IMR-90 (cell line): ENCODE data around the gene MXRA8. TPM values are rescaled to one million over a fixed set of nuclear protein-coding genes. Genes with fewer than 3 reads are reported as not detected.

Experiments used
- ATAC-seq: fragments of 200-7000 bp; cut with Tn5 transposase; 2 replicates; pipeline ENCODE4 v1.9.1; 2020; ENCODE audit warnings: low read depth, mild to moderate bottlenecking, moderate library complexity
- BruUV-seq: library from RNA; stranded (reverse); fragments of 400-500 nt; replicated peaks from 2 replicates; lab custom pipeline; 2021; lab: Mats Ljungman, UMichigan
- CTCF ChIA-PET: fragments of 300-600 bp; formaldehyde crosslinking; extraction: SDS; loops from one replicate; lab custom pipeline; 2021; ENCODE audit warnings: antibody characterized with exemption; lab: Yijun Ruan, JAX
- POLR2A ChIA-PET: fragments of 300-600 bp; sonication (Branson Sonifier 250); formaldehyde crosslinking; loops from one replicate; lab custom pipeline; 2022; ENCODE audit warnings: antibody characterized with exemption; ENCODE audit not compliant: unreplicated experiment; lab: Charles Lee
- DNase-seq: peaks from one replicate; pipeline ENCODE4 v3.0.0; 2013
- H2AFZ ChIP-seq: replicated peaks from 2 replicates; pipeline ENCODE3; 2013; ENCODE audit warnings: low read length, mild to moderate bottlenecking; ENCODE audit not compliant: poor library complexity
- H2AK5ac ChIP-seq: 2 replicates; pipeline ENCODE4 v1.6.1; 2013; ENCODE audit warnings: low read depth, low read length, inconsistent platforms
- H2AK9ac ChIP-seq: replicated peaks from 2 replicates; pipeline ENCODE3; 2013; ENCODE audit warnings: mild to moderate bottlenecking, low read depth, low read length, moderate library complexity; ENCODE audit not compliant: poor library complexity
- H2BK120ac ChIP-seq: 2 replicates; pipeline ENCODE4 v1.6.1; 2013; ENCODE audit warnings: low read depth, low read length, inconsistent platforms
- H2BK15ac ChIP-seq: 3 replicates; pipeline ENCODE4 v1.6.1; 2013; ENCODE audit warnings: low read depth, low read length, inconsistent platforms
- H2BK20ac ChIP-seq: 2 replicates; pipeline ENCODE4 v1.6.1; 2013; ENCODE audit warnings: low read depth, mild to moderate bottlenecking, inconsistent platforms, low read length, moderate library complexity
- H2BK5ac ChIP-seq: 2 replicates; pipeline ENCODE4 v1.6.1; 2013; ENCODE audit warnings: mild to moderate bottlenecking, low read depth, low read length, inconsistent platforms; ENCODE audit not compliant: poor library complexity, severe bottlenecking
- H3K14ac ChIP-seq: replicated peaks from 2 replicates; pipeline ENCODE4 v1.6.1; 2013; ENCODE audit warnings: low read depth, low read length, inconsistent platforms
- H3K18ac ChIP-seq: 2 replicates; pipeline ENCODE4 v1.6.1; 2013; ENCODE audit warnings: low read depth, low read length, control low read depth
- H3K23ac ChIP-seq: 2 replicates; pipeline ENCODE4 v1.6.1; 2013; ENCODE audit warnings: low read depth, low read length, inconsistent platforms
- H3K27ac ChIP-seq: 2 replicates; pipeline ENCODE4 v1.5.1; 2013; ENCODE audit warnings: mild to moderate bottlenecking, control low read depth, low read length; ENCODE audit not compliant: insufficient read depth
- H3K27me3 ChIP-seq: 2 replicates; pipeline ENCODE4 v1.6.1; 2013; ENCODE audit warnings: low read length; ENCODE audit not compliant: control insufficient read depth, insufficient read depth
- H3K36me3 ChIP-seq: 2 replicates; pipeline ENCODE4 v1.6.1; 2013; ENCODE audit warnings: low read length, mixed read lengths; ENCODE audit not compliant: control insufficient read depth, insufficient read depth
- H3K4ac ChIP-seq: 2 replicates; pipeline ENCODE4 v1.6.1; 2013; ENCODE audit warnings: low read depth, low read length, inconsistent platforms
- H3K4me1 ChIP-seq: 2 replicates; pipeline ENCODE4 v1.6.1; 2013; ENCODE audit warnings: low read length, mixed read lengths; ENCODE audit not compliant: control insufficient read depth, insufficient read depth
- H3K4me2 ChIP-seq: 2 replicates; pipeline ENCODE4 v1.6.1; 2013; ENCODE audit warnings: low read depth, mild to moderate bottlenecking, control low read depth, low read length, moderate library complexity
- H3K4me3 ChIP-seq: 2 replicates; pipeline ENCODE4 v1.5.1; 2013; ENCODE audit warnings: low read depth, mild to moderate bottlenecking, control low read depth, low read length, moderate library complexity; ENCODE audit not compliant: insufficient read depth
- H3K56ac ChIP-seq: 2 replicates; pipeline ENCODE4 v1.6.1; 2013; ENCODE audit warnings: low read length, inconsistent platforms; ENCODE audit not compliant: insufficient read depth; ENCODE audit errors: extremely low read depth
- H3K79me1 ChIP-seq, 2 experiments: 2 replicates each; pipeline ENCODE4 v1.6.1; 2013; ENCODE audit warnings: low read length in 2 of 2, inconsistent platforms in 1 of 2, low read depth in 1 of 2
- H3K9ac ChIP-seq: 2 replicates; pipeline ENCODE4 v1.6.1; 2013; ENCODE audit warnings: low read depth, low read length, control low read depth
- H3K9me1 ChIP-seq: 2 replicates; pipeline ENCODE4 v1.6.1; 2013; ENCODE audit warnings: low read length, inconsistent platforms; ENCODE audit not compliant: insufficient read depth
- H3K9me3 ChIP-seq: 2 replicates; pipeline ENCODE4 v1.6.1; 2013; ENCODE audit warnings: low read length; ENCODE audit not compliant: control insufficient read depth, insufficient read depth
- H4K20me1 ChIP-seq: 2 replicates; pipeline ENCODE4 v1.6.1; 2013; ENCODE audit warnings: low read length, inconsistent platforms; ENCODE audit not compliant: insufficient read depth
- H4K5ac ChIP-seq: 2 replicates; pipeline ENCODE4 v1.6.1; 2013; ENCODE audit warnings: mild to moderate bottlenecking, low read depth, low read length, control low read depth
- H4K8ac ChIP-seq, 2 experiments: 2 replicates each; pipeline ENCODE4 v1.6.1; 2013; ENCODE audit warnings: low read depth in 2 of 2, low read length in 2 of 2, control low read depth in 1 of 2, inconsistent platforms in 1 of 2
- H4K91ac ChIP-seq: 2 replicates; pipeline ENCODE4 v1.6.1; 2013; ENCODE audit warnings: low read depth, low read length, inconsistent platforms; ENCODE audit not compliant: insufficient read depth
- BHLHE40 ChIP-seq: fragments of 150-350 bp; IDR thresholded peaks from 2 replicates; pipeline ENCODE4 v1.6.1; 2016; ENCODE audit warnings: mild to moderate bottlenecking, low read depth, low read length
- CEBPB ChIP-seq: IDR thresholded peaks from 2 replicates; pipeline ENCODE4 v1.6.1; 2012; ENCODE audit warnings: low read depth, low read length, improper control_type of control experiment
- FOS ChIP-seq: fragments of 150-350 bp; IDR thresholded peaks from 2 replicates; pipeline ENCODE4 v1.6.1; 2016; ENCODE audit warnings: low read depth, low read length
- MAFK ChIP-seq: IDR thresholded peaks from 2 replicates; pipeline ENCODE4 v1.6.1; 2012; ENCODE audit warnings: low read depth, low read length, improper control_type of control experiment
- MAZ ChIP-seq: IDR thresholded peaks from 2 replicates; pipeline ENCODE4 v1.6.1; 2012; ENCODE audit warnings: low read depth, mild to moderate bottlenecking, low read length, improper control_type of control experiment, moderate library complexity, borderline replicate concordance
- MXI1 ChIP-seq: IDR thresholded peaks from 2 replicates; pipeline ENCODE4 v1.6.1; 2012; ENCODE audit warnings: low read depth, mild to moderate bottlenecking, low read length, moderate library complexity, borderline replicate concordance
- NFE2L2 ChIP-seq: fragments of 150-350 bp; IDR thresholded peaks from 2 replicates; pipeline ENCODE4 v1.6.1; 2016; ENCODE audit warnings: low read depth, mild to moderate bottlenecking, low read length
- RAD21 ChIP-seq: IDR thresholded peaks from 2 replicates; pipeline ENCODE4 v1.6.1; 2012; ENCODE audit warnings: low read length, improper control_type of control experiment
- RCOR1 ChIP-seq: IDR thresholded peaks from 2 replicates; pipeline ENCODE4 v1.6.1; 2012; ENCODE audit warnings: mild to moderate bottlenecking, low read length, improper control_type of control experiment; ENCODE audit not compliant: insufficient replicate concordance
- USF2 ChIP-seq: fragments of 150-350 bp; IDR thresholded peaks from 2 replicates; pipeline ENCODE4 v1.6.1; 2017; ENCODE audit warnings: mild to moderate bottlenecking, antibody characterized with exemption, low read length, low read depth
- WGBS, 2 experiments: methylation state at CpG; one replicate each; pipeline versions ENCODE4 v1.1.5 to v1.1.7; 2013; ENCODE audit warnings: missing lambda C conversion rate in 2 of 2; ENCODE audit not compliant: insufficient read length in 1 of 2; ENCODE audit errors: extremely low coverage in 2 of 2; 5-methylcytosine and 5-hydroxymethylcytosine counted together
- dilution Hi-C: fragments of 300-500 bp; cut with HindIII; formaldehyde crosslinking; loops from one replicate; pipeline ENCODE4 v1.14.3; 2018; ENCODE audit warnings: low sequenced_read_pairs; ENCODE audit not compliant: unreplicated experiment
- in situ Hi-C: fragments of 300-500 bp; cut with MboI; formaldehyde crosslinking; loops from 3 replicates; pipeline ENCODE4 v1.14.3; 2019; ENCODE audit warnings: low sequenced_read_pairs, inconsistent platforms, mixed read lengths
- intact Hi-C: fragments of 100-400 bp; cut with micrococcal nuclease; formaldehyde crosslinking; loops from 2 replicates; pipeline ENCODE4 v1.10.0; 2022
- polyA plus RNA-seq, 3 experiments: library from polyadenylated mRNA; depleted of rRNA; stranded (reverse); fragments of >200 nt; gene quantifications; 2 replicates each; pipeline ENCODE4 v1.2.3, GENCODE V29; 2012; ENCODE audit warnings: low replicate concordance in 1 of 3
- total RNA-seq: library from RNA; depleted of rRNA; stranded (reverse); fragments of >200 nt; gene quantifications from 2 replicates; pipeline ENCODE4 v1.2.3, GENCODE V29; 2012

MXRA8 gene
- total and polyA plus RNA-seq, 2 of the 4 experiments (the other 2 are of a cell fraction) = 92.5 to 469 TPM

- dilution Hi-C loops (no loop called here), intact Hi-C loops (no loop called here), in situ Hi-C loops (no loop called here)
- peak overlapping the region; percentile 99 for H2BK120ac ChIP-seq
- peak; percentile 81 for TF ChIP-seq FOS
- TF ChIP-seq MAFK = no peak
- peak; percentile 92 for TF ChIP-seq MAZ
- peak; percentile 50 for TF ChIP-seq BHLHE40
- TF ChIP-seq RCOR1 = peak; percentile 85
- no peak for TF ChIP-seq MXI1
- peak; percentile 70 for TF ChIP-seq USF2
- no peak for TF ChIP-seq NFE2L2
- TF ChIP-seq RAD21 = no peak
- peak; percentile 51; the same call in 1 of the 2 replicates for TF ChIP-seq CEBPB
- peak overlapping the region; percentile 88 for H4K5ac ChIP-seq
- H3K56ac ChIP-seq = peak overlapping the region; percentile 67; the same call in 1 of the 2 replicates
- peak overlapping the region; percentile 92 for H3K18ac ChIP-seq
- peaks cover 13% of the 10 kb centered on the region for H3K9me1 ChIP-seq
- DNase-seq (peak; percentile 93), ATAC-seq (peak; percentile 61)
- H3K27me3 ChIP-seq = no peaks in the 10 kb centered on the region
- H2BK20ac ChIP-seq = peak overlapping the region; percentile 99
- H3K79me1 ChIP-seq = peaks cover 4 to 17% of the 10 kb centered on the region in 2 experiments; a peak in 3 of 4 replicates
- H3K4me2 ChIP-seq = peak overlapping the region; percentile 71
- peak overlapping the region; percentile 45 for H2AFZ ChIP-seq
- no TSS peak for BruUV-seq
- peak overlapping the region; percentile 100 for H3K4ac ChIP-seq
- peak overlapping the region; percentile 98 for H3K23ac ChIP-seq
- 36% methylated on average over 10 of the region's 20 CpGs; no CpG with 5 or more reads in 1 of the 2 experiments for WGBS, 2 experiments
- peak overlapping the region; percentile 99 for H2BK15ac ChIP-seq
- H2AK5ac ChIP-seq = peak overlapping the region; percentile 100
- H3K4me3 ChIP-seq = no peak overlapping the region
- peak overlapping the region; percentile 98 for H2BK5ac ChIP-seq
- POLR2A ChIA-PET = no interaction called here
- peak overlapping the region; percentile 98 for H3K14ac ChIP-seq
- H3K36me3 ChIP-seq = peaks cover 4% of the 10 kb centered on the region; the same call in 1 of the 2 replicates
- H4K8ac ChIP-seq = peak overlapping the region; percentile 84 to 99
- H3K4me1 ChIP-seq = peaks cover 31% of the 10 kb centered on the region
- peak overlapping the region; percentile 99 for H4K91ac ChIP-seq
- H2AK9ac ChIP-seq = peak overlapping the region; percentile 94
- CTCF ChIA-PET = no interaction called here
- no peaks in the 10 kb centered on the region for H3K9me3 ChIP-seq
- peak overlapping the region; percentile 96 for H3K27ac ChIP-seq
- peak overlapping the region; percentile 41 for H3K9ac ChIP-seq
- peaks cover 12% of the 10 kb centered on the region for H4K20me1 ChIP-seq
Observed at GRCh38 chr1:1360506-1361169, 2.3 kb upstream of the MXRA8 start.
